ENCODE measurements around the gene JMJD4.

JMJD4 gene

GRCh38 chr1:227753999-227754711 lies 19.1 kb upstream of the JMJD4 start:
- DNase-seq (ENCODE audit: low read depth in 2 of 3, low spot score in 1 of 3) = no peak

GRCh38 chr1:227749916-227750710 lies 15.0 kb upstream of the JMJD4 start:
- no peak for DNase-seq (ENCODE audit: low read depth in 2 of 3, low spot score in 1 of 3)

GRCh38 chr1:227749225-227749624 lies 14.1 kb upstream of the JMJD4 start:
- no peak for DNase-seq (ENCODE audit: low read depth in 2 of 3, low spot score in 1 of 3)

GRCh38 chr1:227748496-227749182 lies 13.5 kb upstream of the JMJD4 start:
- DNase-seq (ENCODE audit: low read depth in 2 of 3, low spot score in 1 of 3) = no peak

- no peak for DNase-seq (ENCODE audit: low read depth in 2 of 3, low spot score in 1 of 3)
Observed at GRCh38 chr1:227747948-227748495, 12.9 kb upstream of the JMJD4 start.

GRCh38 chr1:227747382-227747781 lies 12.3 kb upstream of the JMJD4 start:
- no peak for DNase-seq (ENCODE audit: low read depth in 2 of 3, low spot score in 1 of 3)

GRCh38 chr1:227746676-227747075 lies 11.6 kb upstream of the JMJD4 start:
- DNase-seq (ENCODE audit: low read depth in 2 of 3, low spot score in 1 of 3) = no peak

- DNase-seq (ENCODE audit: low read depth in 2 of 3, low spot score in 1 of 3) = no peak
Observed at GRCh38 chr1:227745568-227746265, 10.6 kb upstream of the JMJD4 start.

- no peak for DNase-seq (ENCODE audit: low read depth in 2 of 3, low spot score in 1 of 3)
Observed at GRCh38 chr1:227744668-227745067, 9.6 kb upstream of the JMJD4 start.

- no peak for DNase-seq (ENCODE audit: low read depth in 2 of 3, low spot score in 1 of 3)
Observed at GRCh38 chr1:227742738-227743715, 7.9 kb upstream of the JMJD4 start.

GRCh38 chr1:227741166-227741870 lies 6.2 kb upstream of the JMJD4 start:
- DNase-seq (ENCODE audit: low read depth in 2 of 3, low spot score in 1 of 3) = no peak

GRCh38 chr1:227740401-227740960 lies 5.4 kb upstream of the JMJD4 start:
- DNase-seq (ENCODE audit: low read depth in 2 of 3, low spot score in 1 of 3) = no peak

GRCh38 chr1:227739636-227740035 lies 4.5 kb upstream of the JMJD4 start:
- no peak for DNase-seq (ENCODE audit: low read depth in 2 of 3, low spot score in 1 of 3)

GRCh38 chr1:227738820-227739219 lies 3.7 kb upstream of the JMJD4 start:
- DNase-seq (ENCODE audit: low read depth in 2 of 3, low spot score in 1 of 3) = no peak

GRCh38 chr1:227736814-227737432 lies 1.8 kb upstream of the JMJD4 start:
- no peak for DNase-seq (ENCODE audit: low read depth in 2 of 3, low spot score in 1 of 3)

- no peak for DNase-seq (ENCODE audit: low read depth in 2 of 3, low spot score in 1 of 3)
Observed at GRCh38 chr1:227735539-227736285, 610 bp upstream of the JMJD4 start.

GRCh38 chr1:227734546-227734855 lies 601 bp downstream of the JMJD4 start:
- DNase-seq (ENCODE audit: low read depth in 2 of 3, low spot score in 1 of 3) = no peak

Data from stimulated activated CD4-positive, alpha-beta T cell treated with anti-CD3 and anti-CD28 coated beads, Interleukin-12 subunit alpha, Interleukin-12 subunit beta, amount 100 ng/mL, for 48 hours (primary cell).